ENCODE measurements around the gene MYOG.

DNA sequence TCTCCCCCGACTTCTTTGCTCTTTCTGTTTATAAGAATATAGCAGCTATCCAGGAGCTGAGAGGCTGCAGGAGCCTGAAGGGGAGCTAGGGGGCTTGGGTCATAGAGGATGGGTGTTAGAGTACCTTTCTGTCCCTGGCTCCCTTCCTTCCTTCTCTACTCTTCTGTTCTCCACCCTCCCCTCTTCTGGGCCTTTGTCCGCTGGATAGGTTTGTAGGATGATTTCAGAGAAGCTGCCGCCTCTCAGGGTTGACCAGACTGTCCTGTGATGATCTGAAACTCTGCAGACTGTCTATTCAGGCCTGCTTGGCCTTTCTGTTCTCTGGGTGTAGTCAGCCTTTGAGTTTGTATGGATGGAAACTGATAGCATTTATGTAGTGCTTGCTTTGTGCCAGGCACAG lies 33.2 kb downstream of the MYOG start:
- TF ChIP-seq, protein P1, sequence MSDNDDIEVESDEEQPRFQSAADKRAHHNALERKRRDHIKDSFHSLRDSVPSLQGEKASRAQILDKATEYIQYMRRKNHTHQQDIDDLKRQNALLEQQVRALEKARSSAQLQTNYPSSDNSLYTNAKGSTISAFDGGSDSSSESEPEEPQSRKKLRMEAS (IDR thresholded peaks at IDR 0.05; ENCODE audit: low read depth, low read length), result no peak
- TF ChIP-seq CTCF (IDR thresholded peaks at IDR 0.05; ENCODE audit: low read depth, low read length), result no peak

Data from NB4 (cell line).